DND-41 (cell line): ENCODE measurements around the gene MTERF4.

ENCODE experiments used
- ATAC-seq: fragments of 200-7000 bp; cut with Tn5 transposase; 3 replicates; pipeline ENCODE4 v1.9.1; 2021; ENCODE audit warnings: low read depth; ENCODE audit not compliant: insufficient read depth
- DNase-seq: peaks from one replicate; pipeline ENCODE4 v3.0.0-alpha.2; 2020
- H2AFZ ChIP-seq: 2 replicates; pipeline ENCODE4 v1.6.0; 2012; ENCODE audit warnings: low read depth, low read length
- H3K27ac ChIP-seq: 2 replicates; pipeline ENCODE4 v1.5.1; 2012; ENCODE audit warnings: low read length, inconsistent platforms
- H3K27me3 ChIP-seq: fragments of 200-600 bp; sonication (generic); 2 replicates; pipeline ENCODE4 v1.6.0; 2012; ENCODE audit warnings: low read length, mild to moderate bottlenecking, inconsistent platforms; ENCODE audit not compliant: insufficient read depth, poor library complexity
- H3K36me3 ChIP-seq: 2 replicates; pipeline ENCODE4 v1.5.1; 2012; ENCODE audit warnings: low read length, inconsistent platforms; ENCODE audit not compliant: insufficient read depth
- H3K4me1 ChIP-seq: 2 replicates; pipeline ENCODE4 v1.5.1; 2012; ENCODE audit warnings: mild to moderate bottlenecking, low read length; ENCODE audit not compliant: insufficient read depth
- H3K4me2 ChIP-seq: 2 replicates; pipeline ENCODE4 v1.6.0; 2012; ENCODE audit warnings: mild to moderate bottlenecking, moderate library complexity, low read length, inconsistent platforms; ENCODE audit not compliant: insufficient read depth
- H3K4me3 ChIP-seq, 2 experiments: fragments of 200-600 bp in 1 of 2; shearing (Covaris generic) in 1 of 2; 2 replicates each; pipeline ENCODE4 v1.5.1; 2012 to 2016; ENCODE audit warnings: inconsistent platforms in 2 of 2, low read length in 2 of 2, mild to moderate bottlenecking in 2 of 2, low read depth in 1 of 2, moderate library complexity in 1 of 2
- H3K79me2 ChIP-seq: 2 replicates; pipeline ENCODE4 v1.6.0; 2012; ENCODE audit warnings: low read length, inconsistent platforms; ENCODE audit not compliant: insufficient read depth
- H3K9ac ChIP-seq: 2 replicates; pipeline ENCODE4 v1.6.0; 2012; ENCODE audit warnings: low read depth, mild to moderate bottlenecking, inconsistent platforms, low read length, moderate library complexity
- H3K9me3 ChIP-seq: 2 replicates; pipeline ENCODE4 v1.5.1; 2012; ENCODE audit warnings: low read length, moderate library complexity, mild to moderate bottlenecking, inconsistent platforms; ENCODE audit not compliant: insufficient read depth, severe bottlenecking
- H4K20me1 ChIP-seq: 2 replicates; pipeline ENCODE4 v1.6.0; 2012; ENCODE audit warnings: low read length; ENCODE audit not compliant: insufficient read depth
- EZH2 ChIP-seq: IDR thresholded peaks from 3 replicates; pipeline ENCODE4 v1.6.1; 2012; ENCODE audit warnings: borderline replicate concordance, low read depth, mild to moderate bottlenecking, moderate library complexity, low read length, inconsistent platforms; ENCODE audit not compliant: severe bottlenecking
- TF ChIP-seq, protein P1 (sequence below): IDR thresholded peaks from 2 replicates; pipeline ENCODE4 v1.5.1; 2012; ENCODE audit warnings: borderline replicate concordance, low read length, moderate library complexity, mild to moderate bottlenecking; ENCODE audit not compliant: poor library complexity, severe bottlenecking; ENCODE audit errors: extremely low read depth

The MTERF4 gene

GRCh38 chr2:241149675-241149924, 47.5 kb upstream of the MTERF4 start:
- H3K4me2 ChIP-seq = peak overlapping the region; percentile 83
- H3K79me2 ChIP-seq = peaks cover 56% of the 10 kb centered on the region
- no peaks in the 10 kb centered on the region for H3K27me3 ChIP-seq
- no peaks in the 10 kb centered on the region for H3K9me3 ChIP-seq
- H3K9ac ChIP-seq = peak overlapping the region; percentile 81
- peaks cover 18% of the 10 kb centered on the region; the same call in 1 of the 2 replicates for H4K20me1 ChIP-seq
- no peak for DNase-seq
- peak overlapping the region; percentile 40; the same call in 1 of the 2 replicates for H3K27ac ChIP-seq
- ATAC-seq = no peak
- TF ChIP-seq EZH2 = no peak
- TF ChIP-seq, protein P1, sequence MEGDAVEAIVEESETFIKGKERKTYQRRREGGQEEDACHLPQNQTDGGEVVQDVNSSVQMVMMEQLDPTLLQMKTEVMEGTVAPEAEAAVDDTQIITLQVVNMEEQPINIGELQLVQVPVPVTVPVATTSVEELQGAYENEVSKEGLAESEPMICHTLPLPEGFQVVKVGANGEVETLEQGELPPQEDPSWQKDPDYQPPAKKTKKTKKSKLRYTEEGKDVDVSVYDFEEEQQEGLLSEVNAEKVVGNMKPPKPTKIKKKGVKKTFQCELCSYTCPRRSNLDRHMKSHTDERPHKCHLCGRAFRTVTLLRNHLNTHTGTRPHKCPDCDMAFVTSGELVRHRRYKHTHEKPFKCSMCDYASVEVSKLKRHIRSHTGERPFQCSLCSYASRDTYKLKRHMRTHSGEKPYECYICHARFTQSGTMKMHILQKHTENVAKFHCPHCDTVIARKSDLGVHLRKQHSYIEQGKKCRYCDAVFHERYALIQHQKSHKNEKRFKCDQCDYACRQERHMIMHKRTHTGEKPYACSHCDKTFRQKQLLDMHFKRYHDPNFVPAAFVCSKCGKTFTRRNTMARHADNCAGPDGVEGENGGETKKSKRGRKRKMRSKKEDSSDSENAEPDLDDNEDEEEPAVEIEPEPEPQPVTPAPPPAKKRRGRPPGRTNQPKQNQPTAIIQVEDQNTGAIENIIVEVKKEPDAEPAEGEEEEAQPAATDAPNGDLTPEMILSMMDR = no peak
- peaks cover 9% of the 10 kb centered on the region for H3K36me3 ChIP-seq
- peak overlapping the region; percentile 87 for H2AFZ ChIP-seq
- peaks cover 34% of the 10 kb centered on the region for H3K4me1 ChIP-seq
- H3K4me3 ChIP-seq = peak overlapping the region; percentile 69 to 80; a peak in 3 of 4 replicates

GRCh38 chr2:241148891-241149674, 47.0 kb upstream of the MTERF4 start, which contains the start of gene PASK:
PASK (minus strand) TSS chr2:241149472; CDS start chr2:241143032, 6,440 bp downstream.
- Histone ChIP-seq H3K79me2 (peaks cover 61% of the 10 kb centered on the region), H3K9ac (peak within 1 kb of the TSS; percentile 81), H4K20me1 (peaks cover 23% of the 10 kb centered on the region; the same call in 1 of the 2 replicates), H2AFZ (peak within 1 kb of the TSS; percentile 87), H3K36me3 (peaks cover 9% of the 10 kb centered on the region), H3K27ac (peak within 1 kb of the TSS; percentile 60), H3K27me3 (no peaks in the 10 kb centered on the region), H3K4me1 (peaks cover 34% of the 10 kb centered on the region), H3K4me3 (peak within 1 kb of the TSS; percentile 69 to 80), H3K9me3 (no peaks in the 10 kb centered on the region), H3K4me2 (peak within 1 kb of the TSS; percentile 83)
- ATAC-seq (peak; percentile 85), DNase-seq (peak; percentile 95)
- no peak for TF ChIP-seq EZH2
- TF ChIP-seq, protein P1 = no peak

DNA sequence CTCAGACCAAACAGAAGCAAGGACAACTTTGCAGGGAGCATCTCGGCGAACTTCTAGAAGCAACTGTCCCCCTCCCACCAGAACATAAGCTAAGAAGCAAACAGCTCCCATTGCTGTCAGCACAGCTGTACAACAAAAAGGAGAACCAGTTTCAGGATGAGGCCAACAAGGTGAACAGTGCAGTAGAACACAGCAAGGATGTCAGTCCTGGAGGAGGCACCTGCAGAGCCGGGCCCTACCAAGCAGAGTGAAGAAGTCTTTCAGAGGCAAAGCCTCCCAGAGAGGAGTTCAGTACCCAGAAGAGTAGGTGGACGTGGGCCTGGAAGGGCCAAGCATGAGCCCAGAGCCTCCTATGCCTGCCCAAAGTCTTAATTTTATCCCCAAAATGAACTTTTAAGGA, 46.2 kb upstream of the MTERF4 start:
- peaks cover 64% of the 10 kb centered on the region for H3K79me2 ChIP-seq
- H3K4me1 ChIP-seq = peaks cover 34% of the 10 kb centered on the region
- TF ChIP-seq EZH2 = no peak
- TF ChIP-seq, protein P1 = no peak
- H3K9me3 ChIP-seq = no peaks in the 10 kb centered on the region
- H3K4me2 ChIP-seq = peak overlapping the region; percentile 83
- no peak for DNase-seq
- H3K36me3 ChIP-seq = peaks cover 9% of the 10 kb centered on the region
- no peak for ATAC-seq
- H3K27ac ChIP-seq = peak overlapping the region; percentile 60; the same call in 1 of the 2 replicates
- peak overlapping the region; percentile 87; the same call in 1 of the 2 replicates for H2AFZ ChIP-seq
- H3K4me3 ChIP-seq = peak overlapping the region; percentile 69 to 80; a peak in 3 of 4 replicates
- peak overlapping the region; percentile 81 for H3K9ac ChIP-seq
- no peaks in the 10 kb centered on the region for H3K27me3 ChIP-seq
- H4K20me1 ChIP-seq = peaks cover 25% of the 10 kb centered on the region; the same call in 1 of the 2 replicates
